SU-DHL-6 (cell line): ENCODE data around the gene KIAA1191.
"Not testable (repeated sequence)": the region's sequence is repeated elsewhere in the genome, so short reads cannot be mapped to it uniquely, and the experiment has no call there.

Experiments used
- CTCF ChIP-seq: fragments of 200-600 bp; sonication (generic); IDR thresholded peaks from one replicate; pipeline ENCODE4 v1.5.1; 2017; ENCODE audit warnings: antibody characterized with exemption, mild to moderate bottlenecking, low read length, moderate library complexity; ENCODE audit not compliant: insufficient read depth, poor library complexity, severe bottlenecking
- EZH2phosphoT487 ChIP-seq: fragments of 200-600 bp; sonication (generic), shearing (Covaris generic); conservative IDR thresholded peaks from 2 replicates; pipeline ENCODE4 v1.6.1; 2018; ENCODE audit warnings: mild to moderate bottlenecking, antibody characterized with exemption, low read length, moderate library complexity, mixed read lengths

GRCh38 chr5:176408252-176408573 lies 46.6 kb upstream of the KIAA1191 start:
- not testable (repeated sequence) for TF ChIP-seq CTCF, EZH2phosphoT487
